H1 (cell line): ENCODE results near the gene CDKN2B-AS1. TPM values are rescaled to one million over a fixed set of nuclear protein-coding genes. Genes with fewer than 3 reads are reported as not detected.

Source experiments
- CTCF ChIA-PET: fragments of 300-600 bp; sonication (Branson Sonifier 250); formaldehyde crosslinking; loops from one replicate; lab custom pipeline; 2021; ENCODE audit not compliant: partially characterized antibody; lab: Charles Lee
- POLR2A ChIA-PET: fragments of 300-600 bp; sonication (Branson Sonifier 250); formaldehyde crosslinking; loops from one replicate; lab custom pipeline; 2021; ENCODE audit warnings: inconsistent platforms; ENCODE audit not compliant: partially characterized antibody; lab: Charles Lee
- DNase-seq, 2 experiments: peaks; one replicate each; pipeline versions ENCODE4 v3.0.0 to v3.0.0-alpha.2; 2010 to 2022; ENCODE audit warnings: low spot score in 2 of 2, low read depth in 1 of 2, mixed read lengths in 1 of 2
- FAIRE-seq: peaks from 2 replicates; lab custom pipeline; 2011; peaks lifted over from hg19 to GRCh38; lab: Jason Lieb, UNC
- H2AFZ ChIP-seq: 2 replicates; pipeline ENCODE4 v1.8.1; 2012; ENCODE audit warnings: low read length, inconsistent platforms
- H2AK5ac ChIP-seq: 2 replicates; pipeline ENCODE4 v1.6.1; 2013; ENCODE audit warnings: low read depth, low read length
- H2BK120ac ChIP-seq: replicated peaks from 2 replicates; pipeline ENCODE3; 2013; ENCODE audit warnings: low read depth, low read length, inconsistent platforms
- H2BK12ac ChIP-seq: 2 replicates; pipeline ENCODE4 v1.6.1; 2013; ENCODE audit warnings: low read depth, low read length
- H2BK15ac ChIP-seq: 2 replicates; pipeline ENCODE4 v1.6.1; 2013; ENCODE audit warnings: low read length
- H2BK20ac ChIP-seq: 2 replicates; pipeline ENCODE4 v1.6.1; 2013; ENCODE audit warnings: low read length
- H2BK5ac ChIP-seq: 2 replicates; pipeline ENCODE4 v1.6.1; 2013; ENCODE audit warnings: low read depth, low read length
- H3K14ac ChIP-seq: 2 replicates; pipeline ENCODE4 v1.6.1; 2013; ENCODE audit warnings: inconsistent platforms; ENCODE audit not compliant: insufficient read length
- H3K18ac ChIP-seq: 2 replicates; pipeline ENCODE4 v1.6.1; 2013; ENCODE audit warnings: low read length; ENCODE audit errors: extremely low read depth
- H3K23ac ChIP-seq: 2 replicates; pipeline ENCODE4 v1.6.1; 2013; ENCODE audit warnings: inconsistent platforms; ENCODE audit not compliant: insufficient read length
- H3K23me2 ChIP-seq: 2 replicates; pipeline ENCODE4 v1.6.1; 2013; ENCODE audit warnings: low read depth, low read length
- H3K27ac ChIP-seq: 2 replicates; pipeline ENCODE4 v1.6.1; 2011; ENCODE audit warnings: low read depth, low read length, inconsistent platforms
- H3K27me3 ChIP-seq, 4 experiments: replicated peaks in 1 of 4; 1 replicate in 1 of 4; 2 replicates in 3 of 4; pipeline versions ENCODE4 v1.6.1 to v1.8.1; 2011 to 2013; ENCODE audit warnings: low read length in 3 of 4, mild to moderate bottlenecking in 3 of 4, inconsistent platforms in 2 of 4, mixed read lengths in 2 of 4, moderate library complexity in 1 of 4; ENCODE audit not compliant: control insufficient read depth in 3 of 4, insufficient read depth in 3 of 4; ENCODE audit errors: extremely low read depth in 1 of 4
- H3K36me3 ChIP-seq, 4 experiments: 2 replicates each; pipeline versions ENCODE4 v1.6.1 to v1.8.1; 2011 to 2013; ENCODE audit warnings: mild to moderate bottlenecking in 4 of 4, low read length in 3 of 4, moderate library complexity in 2 of 4, control low read depth in 1 of 4, inconsistent platforms in 1 of 4; ENCODE audit not compliant: insufficient read depth in 4 of 4, control insufficient read depth in 2 of 4
- H3K4ac ChIP-seq: replicated peaks from 2 replicates; pipeline ENCODE3; 2013; ENCODE audit warnings: low read length, low read depth, mixed read lengths, inconsistent platforms; ENCODE audit not compliant: insufficient read length
- H3K4me1 ChIP-seq, 4 experiments: replicated peaks in 1 of 4; 1 replicate in 1 of 4; 2 replicates in 3 of 4; pipeline versions ENCODE4 v1.6.1 to v1.8.1; 2011 to 2013; ENCODE audit warnings: low read length in 3 of 4, inconsistent platforms in 2 of 4, mixed read lengths in 1 of 4; ENCODE audit not compliant: insufficient read depth in 4 of 4, control insufficient read depth in 3 of 4
- H3K4me2 ChIP-seq, 2 experiments: 2 replicates each; pipeline versions ENCODE4 v1.6.1 to v1.8.1; 2011 to 2013; ENCODE audit warnings: low read depth in 2 of 2, low read length in 2 of 2, control low read depth in 1 of 2, inconsistent platforms in 1 of 2, mild to moderate bottlenecking in 1 of 2; ENCODE audit not compliant: insufficient read depth in 1 of 2
- H3K4me3 ChIP-seq, 4 experiments: fragments of 200-600, 300-600 bp in 1 of 4; sonication (generic), shearing (Covaris generic), sonication (Bioruptor Twin) in 1 of 4; 2 replicates each; pipeline versions ENCODE4 v1.5.1 to v1.8.1; 2011 to 2016; ENCODE audit warnings: low read length in 4 of 4, low read depth in 3 of 4, control low read depth in 2 of 4, inconsistent platforms in 2 of 4, mild to moderate bottlenecking in 2 of 4, mixed read lengths in 1 of 4, moderate library complexity in 1 of 4; ENCODE audit not compliant: insufficient read depth in 2 of 4; ENCODE audit errors: extremely low read depth in 1 of 4
- H3K56ac ChIP-seq: replicated peaks from 2 replicates; pipeline ENCODE3; 2013; ENCODE audit warnings: low read depth, mild to moderate bottlenecking, mixed read lengths, low read length, inconsistent platforms; ENCODE audit not compliant: insufficient read length
- H3K79me1 ChIP-seq: 2 replicates; pipeline ENCODE4 v1.6.1; 2013; ENCODE audit warnings: low read depth, low read length, control low read depth
- H3K79me2 ChIP-seq, 2 experiments: 2 replicates each; pipeline versions ENCODE4 v1.6.1 to v1.8.1; 2012 to 2013; ENCODE audit warnings: low read length in 2 of 2, mild to moderate bottlenecking in 2 of 2, inconsistent platforms in 1 of 2; ENCODE audit not compliant: insufficient read depth in 2 of 2, control insufficient read depth in 1 of 2
- H3K9ac ChIP-seq, 4 experiments: replicated peaks in 1 of 4; 1 replicate in 1 of 4; 2 replicates in 3 of 4; pipeline versions ENCODE4 v1.6.1 to v1.8.1; 2011 to 2013; ENCODE audit warnings: low read depth in 3 of 4, low read length in 3 of 4, control low read depth in 2 of 4, mild to moderate bottlenecking in 2 of 4, moderate library complexity in 2 of 4, inconsistent platforms in 1 of 4; ENCODE audit errors: extremely low read depth in 1 of 4
- H3K9me3 ChIP-seq, 2 experiments: 2 replicates each; pipeline versions ENCODE4 v1.6.1 to v1.8.1; 2012 to 2013; ENCODE audit warnings: mild to moderate bottlenecking in 2 of 2, moderate library complexity in 2 of 2, control low read depth in 1 of 2, inconsistent platforms in 1 of 2, low read depth in 1 of 2, low read length in 1 of 2, mixed read lengths in 1 of 2; ENCODE audit not compliant: insufficient read depth in 2 of 2
- H4K20me1 ChIP-seq, 2 experiments: replicated peaks in 1 of 2; 2 replicates each; pipeline versions ENCODE3 to v1.8.1; 2011 to 2013; ENCODE audit warnings: inconsistent platforms in 2 of 2, low read length in 2 of 2, mild to moderate bottlenecking in 1 of 2; ENCODE audit not compliant: insufficient read depth in 2 of 2, control insufficient read depth in 1 of 2
- H4K5ac ChIP-seq: 2 replicates; pipeline ENCODE4 v1.6.1; 2013; ENCODE audit warnings: low read length, low read depth, mixed read lengths, inconsistent platforms; ENCODE audit not compliant: insufficient read length
- H4K8ac ChIP-seq: 2 replicates; pipeline ENCODE4 v1.8.0; 2013; ENCODE audit warnings: mild to moderate bottlenecking, moderate library complexity, low read length, inconsistent platforms; ENCODE audit not compliant: insufficient read depth; ENCODE audit errors: extremely low read depth
- H4K91ac ChIP-seq: replicated peaks from 2 replicates; pipeline ENCODE3; 2013; ENCODE audit warnings: low read length, mixed read lengths, inconsistent platforms; ENCODE audit not compliant: insufficient read length
- JUND ChIP-seq: IDR thresholded peaks from 2 replicates; pipeline ENCODE4 v1.6.1; 2011; ENCODE audit warnings: mild to moderate bottlenecking, improper control_type of control experiment, low read length
- SP2 ChIP-seq: IDR thresholded peaks from 2 replicates; pipeline ENCODE4 v1.6.1; 2012; ENCODE audit warnings: mild to moderate bottlenecking, low read length, inconsistent platforms
- WGBS, 2 experiments: shearing (Covaris generic) in 1 of 2; methylation state at CpG; one replicate each; pipeline versions ENCODE4 v1.1.6 to v1.1.7; 2013 to 2015; ENCODE audit warnings: low lambda C conversion rate in 2 of 2, mixed read lengths in 2 of 2, inconsistent platforms in 1 of 2, low coverage in 1 of 2, missing lambda C conversion rate in 1 of 2; ENCODE audit not compliant: insufficient replicate concordance in 2 of 2, insufficient coverage in 1 of 2, insufficient read length in 1 of 2; ENCODE audit errors: extremely low coverage in 1 of 2, missing lambda C conversion rate in 1 of 2; 5-methylcytosine and 5-hydroxymethylcytosine counted together
- polyA plus RNA-seq, 7 experiments: library from polyadenylated mRNA; depleted of rRNA in 3 of 7; stranded (reverse) in 5 of 7; unstranded in 2 of 7; fragments of >200 nt in 5 of 7; fragments of 200-250 nt in 2 of 7; gene quantifications; 1 replicate in 5 of 7; 2 replicates in 1 of 7; 4 replicates in 1 of 7; pipeline versions ENCODE4 v1.2.1 to v1.2.3, GENCODE V29; 2011 to 2013; ENCODE audit warnings: missing spikeins in 2 of 7, mixed read lengths in 2 of 7
- total RNA-seq: library from RNA; stranded (reverse); fragmentation: NEBNext Ultra II Directional; extraction: Animal tissue kit (Norgen Biotek cat#: 25700); gene quantifications from 2 replicates; pipeline ENCODE4 v1.2.1, GENCODE V29; 2021

The CDKN2B-AS1 gene
- total and polyA plus RNA-seq, 2 of the 8 experiments (the other 6 are each of a cell fraction or from before 2014, with no cell fraction given): not detected

GRCh38 chr9:22009506-22009867 is 14.9 kb downstream of the CDKN2B-AS1 start:
- Histone ChIP-seq H2BK12ac (no peak overlapping the region), H2AK5ac (no peak overlapping the region), H3K4me3 (peak overlapping the region; percentile 44 to 78 (median 70)), H3K79me2 (no peaks in the 10 kb centered on the region), H3K4me2 (peak overlapping the region; percentile 77 to 97), H2BK120ac (peak overlapping the region; percentile 87), H3K23me2 (peaks cover 18% of the 10 kb centered on the region; the same call in 1 of the 2 replicates), H3K27ac (no peak overlapping the region), H3K56ac (no peak overlapping the region), H3K23ac (no peak overlapping the region), H4K91ac (no peak overlapping the region), H4K5ac (no peak overlapping the region), H3K79me1 (no peaks in the 10 kb centered on the region), H3K4me1 (peaks cover 3 to 11% (median 5%) of the 10 kb centered on the region in 4 experiments; a peak in 6 of 7 replicates), H3K4ac (no peak overlapping the region), H2BK15ac (peak overlapping the region; percentile 88; the same call in 1 of the 2 replicates), H3K36me3 (no peaks in the 10 kb centered on the region; a peak in 1 of 8 replicates), H3K18ac (no peak overlapping the region), H4K20me1 (peaks cover 0 to 13% of the 10 kb centered on the region in 2 experiments), H2BK20ac (no peak overlapping the region), H3K9ac (peak overlapping the region in 2 of 4 experiments; percentile 48 to 51; a peak in 2 of 7 replicates), H2AFZ (peak overlapping the region; percentile 98), H4K8ac (no peak overlapping the region), H2BK5ac (no peak overlapping the region), H3K14ac (no peak overlapping the region), H3K27me3 (peaks cover 23 to 57% (median 40%) of the 10 kb centered on the region in 4 experiments), H3K9me3 (no peaks in the 10 kb centered on the region)
- TF ChIP-seq JUND (no peak), SP2 (no peak)
- ChIA-PET CTCF (interaction anchor here (0.6 to 4.1 kb wide), 29 partner anchors 8 to 318 kb away, joined by 3 to 57 read pairs (median 7); partner anchors contain the start of genes CDKN2A and CDKN2B-AS1), POLR2A (interaction anchor here (1.0 to 2.2 kb wide), 4 partner anchors 15 to 207 kb away, joined by 4 to 10 read pairs (median 6); partner anchors contain the start of genes CDKN2A, CDKN2B-AS1 and MTAP)
- FAIRE-seq (peak; percentile 65), DNase-seq (no peak)
- whole genome bisulfite sequencing, 2 experiments: 5% methylated on average over 6 of the region's 6 CpGs; no CpG with 5 or more reads in 1 of the 2 experiments
